22Rv1 (cell line): ENCODE measurements around the gene PRPF38A.

ENCODE experiments used
- CTCF ChIP-seq: fragments of 450-650 bp; IDR thresholded peaks from 2 replicates; pipeline ENCODE4 v1.5.1; 2017; ENCODE audit warnings: mild to moderate bottlenecking
- ZFX ChIP-seq: fragments of 450-650 bp; IDR thresholded peaks from 2 replicates; pipeline ENCODE4 v1.6.1; 2017; ENCODE audit warnings: antibody characterized with exemption, borderline replicate concordance

- peak; percentile 23 for TF ChIP-seq CTCF
- TF ChIP-seq ZFX, result no peak
These were observed 555 bp downstream of the PRPF38A start for GRCh38 chr1:52404975-52405338.
